Measurements from ENCODE around the gene TMEM132A.

TMEM132A gene

GRCh38 chr11:60924110-60924905 lies at the start of gene TMEM132A:
TMEM132A (plus strand) TSS chr11:60924460; CDS start chr11:60924634, 174 bp downstream.
- no peak for DNase-seq

- no peak for DNase-seq
Measured at GRCh38 chr11:60875366-60876167, 48.7 kb upstream of the TMEM132A start.

GRCh38 chr11:60876168-60876485 lies 48.1 kb upstream of the TMEM132A start:
- DNase-seq: no peak

GRCh38 chr11:60878245-60879101 lies 45.8 kb upstream of the TMEM132A start:
- DNase-seq: no peak

GRCh38 chr11:60879104-60879503 lies 45.2 kb upstream of the TMEM132A start:
- no peak for DNase-seq

GRCh38 chr11:60879971-60880588 lies 44.2 kb upstream of the TMEM132A start:
- DNase-seq: no peak

GRCh38 chr11:60880643-60881282 lies 43.5 kb upstream of the TMEM132A start:
- DNase-seq: no peak

- DNase-seq: peak; percentile 44
Measured at GRCh38 chr11:60887556-60887955, 36.7 kb upstream of the TMEM132A start.

- DNase-seq: no peak
Measured at GRCh38 chr11:60889869-60890311, 34.4 kb upstream of the TMEM132A start.

GRCh38 chr11:60890696-60891095 lies 33.6 kb upstream of the TMEM132A start:
- DNase-seq: no peak

GRCh38 chr11:60891103-60891741 lies 33.0 kb upstream of the TMEM132A start:
- no peak for DNase-seq

GRCh38 chr11:60895687-60896086 lies 28.6 kb upstream of the TMEM132A start:
- DNase-seq: no peak

GRCh38 chr11:60897496-60897895 lies 26.8 kb upstream of the TMEM132A start:
- no peak for DNase-seq

GRCh38 chr11:60899046-60899936 lies 25.0 kb upstream of the TMEM132A start:
- peak; percentile 63 for DNase-seq

GRCh38 chr11:60899977-60900376 lies 24.3 kb upstream of the TMEM132A start:
- no peak for DNase-seq

- DNase-seq: no peak
Measured at GRCh38 chr11:60900673-60901404, 23.4 kb upstream of the TMEM132A start.

GRCh38 chr11:60902625-60903024 lies 21.6 kb upstream of the TMEM132A start:
- no peak for DNase-seq

- DNase-seq: no peak
Measured at GRCh38 chr11:60905047-60905446, 19.2 kb upstream of the TMEM132A start.

GRCh38 chr11:60905551-60906113 lies 18.6 kb upstream of the TMEM132A start:
- peak; percentile 26 for DNase-seq
